Progenitor cell of endocrine pancreas (in vitro differentiated cells): ENCODE results near the gene KSR2. TPM values are rescaled to one million over a fixed set of nuclear protein-coding genes. Genes with fewer than 3 reads are reported as not detected.
"Not testable (repeated sequence)": the region's sequence is repeated elsewhere in the genome, so short reads cannot be mapped to it uniquely, and the experiment has no call there.

Experiments used
- DNase-seq: peaks from one replicate; pipeline ENCODE4 v3.0.0; 2021; ENCODE audit warnings: low spot score; ENCODE audit not compliant: unreplicated experiment
- H3K27ac Mint-ChIP-seq: 2 replicates; pipeline ENCODE4 v1.8.0; 2021; ENCODE audit warnings: mild to moderate bottlenecking, moderate library complexity, mixed read lengths
- H3K27me3 Mint-ChIP-seq: 2 replicates; pipeline ENCODE4 v1.8.0; 2021; ENCODE audit warnings: mixed read lengths
- H3K36me3 Mint-ChIP-seq: 2 replicates; pipeline ENCODE4 v1.8.0; 2022; ENCODE audit warnings: mixed read lengths; ENCODE audit not compliant: insufficient read depth
- H3K4me1 Mint-ChIP-seq: 2 replicates; pipeline ENCODE4 v1.8.0; 2021; ENCODE audit warnings: low read depth, mixed read lengths
- H3K4me3 Mint-ChIP-seq: 2 replicates; pipeline ENCODE4 v1.8.0; 2021; ENCODE audit warnings: low read depth, mild to moderate bottlenecking, moderate library complexity, mixed read lengths
- H3K9me3 Mint-ChIP-seq: 2 replicates; pipeline ENCODE4 v1.8.0; 2021; ENCODE audit warnings: low read depth, mixed read lengths
- CTCF ChIP-seq: fragments of 200-600 bp; sonication (generic); IDR thresholded peaks from one replicate; pipeline ENCODE4 v1.5.0; 2021; ENCODE audit warnings: antibody characterized with exemption, mild to moderate bottlenecking; ENCODE audit not compliant: unreplicated experiment
- total RNA-seq: library from RNA; stranded (reverse); gene quantifications from 2 replicates; pipeline ENCODE4 v1.2.1, GENCODE V29; 2021

KSR2 gene
- total RNA-seq, 1 donor from 2014 or later: 1.8 TPM

- TF ChIP-seq CTCF: no peak
- H3K27me3 Mint-ChIP-seq: peaks cover 3% of the 10 kb centered on the region
- H3K9me3 Mint-ChIP-seq: peaks cover 8% of the 10 kb centered on the region
- no peaks in the 10 kb centered on the region for H3K36me3 Mint-ChIP-seq
- no peak overlapping the region for H3K27ac Mint-ChIP-seq
- DNase-seq: no peak
- no peak overlapping the region for H3K4me3 Mint-ChIP-seq
- H3K4me1 Mint-ChIP-seq: no peaks in the 10 kb centered on the region
Observed at GRCh38 chr12:117743761-117744160, 225.0 kb downstream of the KSR2 start.

- no peaks in the 10 kb centered on the region for H3K4me1 Mint-ChIP-seq
- no peak for TF ChIP-seq CTCF
- H3K9me3 Mint-ChIP-seq: peaks cover 8% of the 10 kb centered on the region
- H3K36me3 Mint-ChIP-seq: no peaks in the 10 kb centered on the region
- H3K27ac Mint-ChIP-seq: no peak overlapping the region
- no peak overlapping the region for H3K4me3 Mint-ChIP-seq
- DNase-seq: no peak
- peaks cover 3% of the 10 kb centered on the region for H3K27me3 Mint-ChIP-seq
Observed at GRCh38 chr12:117742721-117743120, 226.1 kb downstream of the KSR2 start.

- Mint-ChIP-seq H3K27ac (no peak overlapping the region), H3K27me3 (peaks cover 2% of the 10 kb centered on the region), H3K36me3 (no peaks in the 10 kb centered on the region), H3K9me3 (no peaks in the 10 kb centered on the region), H3K4me3 (no peak overlapping the region), H3K4me1 (no peaks in the 10 kb centered on the region)
- TF ChIP-seq CTCF: no peak
- no peak for DNase-seq
Observed at GRCh38 chr12:117738233-117738632, 230.6 kb downstream of the KSR2 start.

GRCh38 chr12:117733549-117733805 is 235.3 kb downstream of the KSR2 start:
- H3K4me1 Mint-ChIP-seq: no peaks in the 10 kb centered on the region
- no peaks in the 10 kb centered on the region for H3K36me3 Mint-ChIP-seq
- H3K27me3 Mint-ChIP-seq: no peaks in the 10 kb centered on the region
- H3K9me3 Mint-ChIP-seq: no peaks in the 10 kb centered on the region
- H3K4me3 Mint-ChIP-seq: no peak overlapping the region
- no peak overlapping the region for H3K27ac Mint-ChIP-seq
- DNase-seq: no peak
- no peak for TF ChIP-seq CTCF

DNA sequence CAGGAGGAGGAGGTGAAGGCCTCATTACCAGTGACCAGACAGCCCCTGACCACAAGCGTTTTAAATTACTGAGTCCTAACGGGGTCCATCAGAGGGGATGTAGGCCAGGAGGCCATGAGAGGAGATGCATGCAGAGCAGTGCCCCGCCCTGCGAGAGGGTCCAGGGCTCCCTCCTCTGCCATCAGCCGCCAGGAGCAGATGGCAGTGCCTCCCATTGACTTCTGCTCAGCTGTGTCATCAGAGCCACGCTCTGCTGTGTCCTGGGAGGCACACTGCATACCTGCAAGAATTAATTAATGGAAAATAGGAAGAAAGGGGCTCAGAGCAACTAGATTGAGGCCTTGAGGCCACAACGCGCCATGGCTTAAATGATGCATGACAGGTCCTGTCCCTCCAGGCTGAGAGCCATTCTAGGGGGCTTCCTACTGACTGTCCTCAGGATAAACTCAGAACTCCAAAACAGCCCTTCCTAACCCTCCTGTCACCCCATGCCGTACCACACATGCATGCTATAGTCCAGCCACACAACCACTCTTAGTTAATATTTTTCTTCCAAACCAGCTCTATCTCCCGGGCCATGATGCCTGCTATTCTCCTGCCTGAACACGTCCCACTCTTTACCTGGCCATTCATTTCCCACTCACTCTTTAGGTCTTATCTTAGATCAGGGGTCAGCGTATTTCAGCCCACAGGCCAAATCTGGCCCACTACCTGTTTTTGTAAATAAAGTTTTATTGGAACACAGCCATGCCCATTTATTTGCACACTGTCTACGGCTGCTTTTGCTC is 235.8 kb downstream of the KSR2 start:
- H3K36me3 Mint-ChIP-seq: no peaks in the 10 kb centered on the region
- H3K27ac Mint-ChIP-seq: no peak overlapping the region
- H3K4me1 Mint-ChIP-seq: no peaks in the 10 kb centered on the region
- no peak overlapping the region for H3K4me3 Mint-ChIP-seq
- no peak for TF ChIP-seq CTCF
- no peaks in the 10 kb centered on the region for H3K9me3 Mint-ChIP-seq
- DNase-seq: no peak
- no peaks in the 10 kb centered on the region for H3K27me3 Mint-ChIP-seq

GRCh38 chr12:117731131-117731530 is 237.7 kb downstream of the KSR2 start:
- not testable (repeated sequence) for H3K4me1 Mint-ChIP-seq, H3K36me3 Mint-ChIP-seq, H3K27me3 Mint-ChIP-seq, H3K4me3 Mint-ChIP-seq, H3K9me3 Mint-ChIP-seq, DNase-seq, H3K27ac Mint-ChIP-seq
